HL-60 (cell line): ENCODE results near the gene MEG3.

Experiments used
- DNase-seq, 2 experiments: peaks; one replicate each; pipeline ENCODE4 v3.0.0-alpha.2; 2010 to 2020; ENCODE audit warnings: low read depth in 1 of 2, low spot score in 1 of 2
- H3K27ac ChIP-seq: fragments of 250-450 bp; sonication (Bioruptor Pico); replicated peaks from 2 replicates; pipeline ENCODE4 v1.5.1; 2020; ENCODE audit warnings: mild to moderate bottlenecking, moderate library complexity
- H3K27me3 ChIP-seq: fragments of 250-450 bp; sonication (Bioruptor Pico); 2 replicates; pipeline ENCODE4 v1.5.1; 2021; ENCODE audit warnings: mild to moderate bottlenecking, moderate library complexity; ENCODE audit not compliant: insufficient read depth, poor library complexity, severe bottlenecking
- H3K4me3 ChIP-seq: replicated peaks from 2 replicates; pipeline ENCODE4 v1.5.1; 2011; ENCODE audit warnings: mild to moderate bottlenecking, control low read depth, low read length; ENCODE audit not compliant: insufficient read depth
- CTCF ChIP-seq: IDR thresholded peaks from one replicate; pipeline ENCODE4 v1.5.1; 2011; ENCODE audit warnings: low read length, control low read depth, inconsistent platforms; ENCODE audit not compliant: insufficient read depth
- GABPA ChIP-seq: IDR thresholded peaks from 2 replicates; pipeline ENCODE4 v1.6.1; 2012; ENCODE audit warnings: low read depth
- POLR2AphosphoS5 ChIP-seq: IDR thresholded peaks from 2 replicates; pipeline ENCODE4 v1.6.1; 2012; ENCODE audit warnings: low read depth
- REST ChIP-seq: IDR thresholded peaks from 2 replicates; pipeline ENCODE4 v1.6.1; 2012; ENCODE audit warnings: low read depth; ENCODE audit not compliant: insufficient replicate concordance
- SPI1 ChIP-seq: IDR thresholded peaks from 2 replicates; pipeline ENCODE4 v1.6.1; 2012; ENCODE audit warnings: low read depth, mild to moderate bottlenecking, borderline replicate concordance

MEG3 gene

GRCh38 chr14:100786131-100786530 lies 39.8 kb upstream of the MEG3 start:
- no peaks in the 10 kb centered on the region for H3K27me3 ChIP-seq
- H3K27ac ChIP-seq = no peak overlapping the region
- TF ChIP-seq SPI1 = no peak
- H3K4me3 ChIP-seq = no peak overlapping the region
- no peak for DNase-seq

GRCh38 chr14:100786576-100787219 lies 39.2 kb upstream of the MEG3 start:
- no peak for DNase-seq
- Histone ChIP-seq H3K27ac (no peak overlapping the region), H3K27me3 (no peaks in the 10 kb centered on the region), H3K4me3 (no peak overlapping the region)
- TF ChIP-seq REST = no peak
- no peak for TF ChIP-seq SPI1
- TF ChIP-seq GABPA = no peak
- TF ChIP-seq CTCF = no peak
- TF ChIP-seq POLR2AphosphoS5 = no peak

- Histone ChIP-seq H3K27ac (no peak overlapping the region), H3K27me3 (no peaks in the 10 kb centered on the region), H3K4me3 (no peak overlapping the region)
- DNase-seq = no peak
- TF ChIP-seq GABPA = no peak
- TF ChIP-seq CTCF = no peak
- TF ChIP-seq POLR2AphosphoS5 = no peak
- TF ChIP-seq SPI1 = no peak
- no peak for TF ChIP-seq REST
Observed at GRCh38 chr14:100787659-100788058, 38.3 kb upstream of the MEG3 start.

GRCh38 chr14:100788517-100788916 lies 37.4 kb upstream of the MEG3 start:
- TF ChIP-seq CTCF (no peak), POLR2AphosphoS5 (no peak), SPI1 (no peak), GABPA (no peak), REST (no peak)
- Histone ChIP-seq H3K4me3 (no peak overlapping the region), H3K27me3 (no peaks in the 10 kb centered on the region), H3K27ac (no peak overlapping the region)
- DNase-seq = no peak
